C4-2B (cell line): ENCODE data around the gene UBASH3B.

Source experiments
- ZFX ChIP-seq: fragments of 450-650 bp; IDR thresholded peaks from 2 replicates; pipeline ENCODE4 v1.6.1; 2017
- TF ChIP-seq, protein P1 (sequence below): fragments of 450-650 bp; conservative IDR thresholded peaks from 2 replicates; pipeline ENCODE4 v1.5.1; 2017; ENCODE audit warnings: mild to moderate bottlenecking

DNA sequence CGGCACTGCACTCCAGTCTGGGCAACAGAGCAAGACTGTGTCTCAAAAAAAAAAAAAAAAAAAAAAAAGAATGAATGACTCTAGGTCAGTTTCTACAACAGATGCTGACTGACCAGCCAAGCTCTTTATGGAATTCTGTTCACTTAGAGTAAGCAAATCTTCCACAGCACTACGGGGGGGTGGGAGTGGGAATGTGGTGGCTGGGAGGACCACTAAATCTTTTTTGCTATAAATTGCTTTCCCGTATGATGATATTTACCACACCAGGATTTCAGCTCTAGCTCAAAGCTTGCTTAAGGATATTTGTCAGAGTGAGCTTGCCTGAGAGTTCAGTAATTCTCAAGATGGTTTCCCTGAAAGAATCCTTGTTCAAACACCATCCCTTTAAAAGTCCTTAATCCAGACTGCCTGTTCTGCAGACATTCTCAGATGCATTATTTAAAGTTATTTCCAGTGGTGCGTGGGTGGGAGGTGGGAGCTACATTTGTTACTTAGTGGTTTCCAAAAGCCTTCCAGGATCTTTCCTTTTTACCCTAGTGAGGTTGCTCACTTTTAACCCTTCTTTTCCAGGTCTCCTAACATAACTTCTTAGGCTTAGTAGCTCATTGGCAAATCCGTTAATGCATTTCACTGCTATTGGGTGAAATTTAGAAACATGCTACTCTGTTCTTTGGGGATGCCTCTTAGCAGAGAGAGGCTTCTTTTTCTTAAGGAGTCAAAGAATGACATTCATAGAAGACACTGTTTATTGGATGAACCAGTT, 65.9 kb downstream of the UBASH3B start:
- TF ChIP-seq, protein P1, sequence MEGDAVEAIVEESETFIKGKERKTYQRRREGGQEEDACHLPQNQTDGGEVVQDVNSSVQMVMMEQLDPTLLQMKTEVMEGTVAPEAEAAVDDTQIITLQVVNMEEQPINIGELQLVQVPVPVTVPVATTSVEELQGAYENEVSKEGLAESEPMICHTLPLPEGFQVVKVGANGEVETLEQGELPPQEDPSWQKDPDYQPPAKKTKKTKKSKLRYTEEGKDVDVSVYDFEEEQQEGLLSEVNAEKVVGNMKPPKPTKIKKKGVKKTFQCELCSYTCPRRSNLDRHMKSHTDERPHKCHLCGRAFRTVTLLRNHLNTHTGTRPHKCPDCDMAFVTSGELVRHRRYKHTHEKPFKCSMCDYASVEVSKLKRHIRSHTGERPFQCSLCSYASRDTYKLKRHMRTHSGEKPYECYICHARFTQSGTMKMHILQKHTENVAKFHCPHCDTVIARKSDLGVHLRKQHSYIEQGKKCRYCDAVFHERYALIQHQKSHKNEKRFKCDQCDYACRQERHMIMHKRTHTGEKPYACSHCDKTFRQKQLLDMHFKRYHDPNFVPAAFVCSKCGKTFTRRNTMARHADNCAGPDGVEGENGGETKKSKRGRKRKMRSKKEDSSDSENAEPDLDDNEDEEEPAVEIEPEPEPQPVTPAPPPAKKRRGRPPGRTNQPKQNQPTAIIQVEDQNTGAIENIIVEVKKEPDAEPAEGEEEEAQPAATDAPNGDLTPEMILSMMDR = no peak
- TF ChIP-seq ZFX = no peak
